Measurements from ENCODE around the gene MTMR2.

- TF ChIP-seq L3MBTL2 (conservative IDR thresholded peaks at IDR 0.05) (no peak), CTBP1 (IDR thresholded peaks at IDR 0.05; ENCODE audit: borderline replicate concordance) (no peak), TARDBP (IDR thresholded peaks at IDR 0.05) (no peak), SP1 (IDR thresholded peaks at IDR 0.05) (no peak)
Observed at GRCh38 chr11:95919514-95919913, 4.4 kb downstream of the MTMR2 start.
